Liver (tissue), 9 donors: ENCODE measurements around the gene SNRPN. TPM values are rescaled to one million over a fixed set of nuclear protein-coding genes. Genes with fewer than 3 reads are reported as not detected.

ENCODE experiments used
- DNase-seq: peaks from one replicate; pipeline ENCODE4 v3.0.0-alpha.2; 2017; ENCODE audit warnings: low spot score
- H3K27ac ChIP-seq, 2 donors: one replicate each; pipeline ENCODE4 v1.7.0; 2013; ENCODE audit warnings: inconsistent platforms in 2 of 2, low read length in 2 of 2, control low read depth in 1 of 2, low read depth in 1 of 2, mild to moderate bottlenecking in 1 of 2
- H3K27me3 ChIP-seq, 4 donors: one replicate each; pipeline versions ENCODE4 v1.6.1 to v1.7.0; 2013; ENCODE audit warnings: low read length in 3 of 4, inconsistent platforms in 1 of 4, mild to moderate bottlenecking in 1 of 4, moderate library complexity in 1 of 4; ENCODE audit not compliant: control insufficient read depth in 4 of 4, insufficient read depth in 4 of 4
- H3K36me3 ChIP-seq, 4 donors: one replicate each; pipeline versions ENCODE4 v1.6.1 to v1.7.0; 2013; ENCODE audit warnings: low read length in 3 of 4, mild to moderate bottlenecking in 3 of 4, low read depth in 1 of 4, moderate library complexity in 1 of 4; ENCODE audit not compliant: control insufficient read depth in 4 of 4, insufficient read depth in 3 of 4
- H3K4me1 ChIP-seq, 4 donors: one replicate each; pipeline versions ENCODE4 v1.6.1 to v1.7.0; 2013; ENCODE audit warnings: low read length in 3 of 4, mild to moderate bottlenecking in 3 of 4, moderate library complexity in 1 of 4; ENCODE audit not compliant: control insufficient read depth in 4 of 4, insufficient read depth in 4 of 4
- H3K4me3 ChIP-seq, 3 donors: one replicate each; pipeline versions ENCODE4 v1.6.1 to v1.7.0; 2013; ENCODE audit warnings: low read length in 3 of 3, control low read depth in 1 of 3, low read depth in 1 of 3, mild to moderate bottlenecking in 1 of 3
- H3K9ac ChIP-seq, 2 donors: one replicate each; pipeline ENCODE4 v1.7.0; 2013; ENCODE audit warnings: low read length in 2 of 2, mild to moderate bottlenecking in 2 of 2, moderate library complexity in 2 of 2, control low read depth in 1 of 2, low read depth in 1 of 2
- H3K9me3 ChIP-seq, 4 donors: one replicate each; pipeline versions ENCODE4 v1.6.1 to v1.7.0; 2013; ENCODE audit warnings: low read length in 3 of 4; ENCODE audit not compliant: control insufficient read depth in 4 of 4
- CTCF ChIP-seq: fragments of 150-350 bp; IDR thresholded peaks from 2 replicates; pipeline ENCODE4 v1.5.1; 2017; ENCODE audit warnings: improper control_type of control experiment, low read depth, low read length; ENCODE audit not compliant: missing input control
- EGR1 ChIP-seq, 2 donors: IDR thresholded peaks; 2 replicates each; pipeline ENCODE4 v1.6.1; 2016 to 2018; ENCODE audit warnings: antibody characterized with exemption in 2 of 2, low read depth in 2 of 2
- FOXA1 ChIP-seq: IDR thresholded peaks from 2 replicates; pipeline ENCODE4 v1.6.1; 2016; ENCODE audit warnings: antibody characterized with exemption
- FOXA2 ChIP-seq: IDR thresholded peaks from 2 replicates; pipeline ENCODE4 v1.6.1; 2016; ENCODE audit warnings: antibody characterized with exemption
- GABPA ChIP-seq, 2 donors: IDR thresholded peaks in 1 of 2; conservative IDR thresholded peaks in 1 of 2; 2 replicates each; pipeline ENCODE4 v1.6.1; 2016; ENCODE audit warnings: antibody characterized with exemption in 2 of 2, mild to moderate bottlenecking in 1 of 2, moderate library complexity in 1 of 2
- HNF4A ChIP-seq, 2 donors: conservative IDR thresholded peaks; 2 replicates each; pipeline ENCODE4 v1.6.1; 2016; ENCODE audit warnings: antibody characterized with exemption in 2 of 2, mild to moderate bottlenecking in 2 of 2
- HNF4G ChIP-seq: IDR thresholded peaks from 2 replicates; pipeline ENCODE4 v1.6.1; 2016; ENCODE audit warnings: antibody characterized with exemption
- JUND ChIP-seq, 2 donors: IDR thresholded peaks; 2 replicates each; pipeline ENCODE4 v1.6.1; 2016; ENCODE audit warnings: antibody characterized with exemption in 2 of 2
- MAX ChIP-seq: IDR thresholded peaks from 2 replicates; pipeline ENCODE4 v1.6.1; 2016; ENCODE audit warnings: antibody characterized with exemption
- NR2F2 ChIP-seq: IDR thresholded peaks from 2 replicates; pipeline ENCODE4 v1.6.1; 2016; ENCODE audit warnings: antibody characterized with exemption
- RAD21 ChIP-seq, 2 donors: IDR thresholded peaks; 2 replicates each; pipeline ENCODE4 v1.6.1; 2016; ENCODE audit warnings: antibody characterized with exemption in 2 of 2, mild to moderate bottlenecking in 2 of 2
- RXRA ChIP-seq, 2 donors: IDR thresholded peaks; 2 replicates each; pipeline ENCODE4 v1.6.1; 2017 to 2018; ENCODE audit warnings: antibody characterized with exemption in 2 of 2, mild to moderate bottlenecking in 1 of 2
- SP1 ChIP-seq: IDR thresholded peaks from 2 replicates; pipeline ENCODE4 v1.6.1; 2018; ENCODE audit warnings: antibody characterized with exemption, mild to moderate bottlenecking
- TAF1 ChIP-seq: conservative IDR thresholded peaks from 2 replicates; pipeline ENCODE4 v1.6.1; 2016; ENCODE audit warnings: antibody characterized with exemption, mild to moderate bottlenecking
- YY1 ChIP-seq: IDR thresholded peaks from 2 replicates; pipeline ENCODE4 v1.6.1; 2016; ENCODE audit warnings: antibody characterized with exemption, mild to moderate bottlenecking
- ZBTB33 ChIP-seq: IDR thresholded peaks from 2 replicates; pipeline ENCODE4 v1.6.1; 2016; ENCODE audit warnings: antibody characterized with exemption
- WGBS: extraction: QIAGEN DNeasy Blood & Tissue Kit; methylation state at CpG from one replicate; pipeline ENCODE4 v1.1.7; 2013; 5-methylcytosine and 5-hydroxymethylcytosine counted together
- polyA plus RNA-seq, 2 donors: library from polyadenylated mRNA; stranded (reverse) in 1 of 2; unstranded in 1 of 2; fragments of 200-250 nt in 1 of 2; fragments of >200 nt in 1 of 2; fragmentation: Nextera tagmentation in 1 of 2; extraction: Ambion mirVana in 1 of 2; gene quantifications; one replicate each; pipeline versions ENCODE4 v1.2.1 to v1.2.3, GENCODE V29; 2013 to 2015
- total RNA-seq, 2 donors: library from RNA; depleted of rRNA; stranded (reverse); fragments of >200 nt; gene quantifications; one replicate each; pipeline ENCODE4 v1.2.3, GENCODE V29; 2014
- TF ChIP-seq, protein P1 (sequence below): IDR thresholded peaks from 2 replicates; pipeline ENCODE4 v1.6.1; 2016; ENCODE audit warnings: antibody characterized with exemption, mild to moderate bottlenecking
- TF ChIP-seq, protein P2 (sequence below): IDR thresholded peaks from 2 replicates; pipeline ENCODE4 v1.6.1; 2016; ENCODE audit warnings: antibody characterized with exemption
- donor health status: healthy.
- donor health status: healthy.
- donor health status: healthy.
- donor health status: healthy.
- donor health status: healthy.

The SNRPN gene
- total RNA-seq (10 to 100 TPM; 40.2 to 90.7 TPM), polyA plus RNA-seq (10 to 100 TPM; 29.9 to 48.6 TPM)

GRCh38 chr15:24954783-24955530 lies at the start of gene SNRPN, which contains the start of gene SNURF:
Gene SNRPN (plus strand): TSS chr15:24954987. CDS start chr15:24974454, 19,467 bp downstream.
Gene SNURF (plus strand): TSS chr15:24954987. CDS start chr15:24955049, 62 bp downstream.
- Histone ChIP-seq H3K4me3 (peak within 1 kb of the TSS; percentile 52 to 93 (median 92)), H3K27ac (peak within 1 kb of the TSS; percentile 72 to 84), H3K9ac (peak within 1 kb of the TSS; percentile 65 to 84), H3K4me1 (peaks cover 0 to 13% (median 5%) of the 10 kb centered on the region in 4 donors), H3K27me3 (no peaks in the 10 kb centered on the region), H3K9me3 (no peaks in the 10 kb centered on the region), H3K36me3 (no peaks in the 10 kb centered on the region)
- peak; percentile 29 for TF ChIP-seq YY1
- TF ChIP-seq ZBTB33: no peak
- TF ChIP-seq JUND (IDR thresholded peaks at IDR 0.05): no peak
- peak; percentile 87 for TF ChIP-seq TAF1
- TF ChIP-seq, protein P1, sequence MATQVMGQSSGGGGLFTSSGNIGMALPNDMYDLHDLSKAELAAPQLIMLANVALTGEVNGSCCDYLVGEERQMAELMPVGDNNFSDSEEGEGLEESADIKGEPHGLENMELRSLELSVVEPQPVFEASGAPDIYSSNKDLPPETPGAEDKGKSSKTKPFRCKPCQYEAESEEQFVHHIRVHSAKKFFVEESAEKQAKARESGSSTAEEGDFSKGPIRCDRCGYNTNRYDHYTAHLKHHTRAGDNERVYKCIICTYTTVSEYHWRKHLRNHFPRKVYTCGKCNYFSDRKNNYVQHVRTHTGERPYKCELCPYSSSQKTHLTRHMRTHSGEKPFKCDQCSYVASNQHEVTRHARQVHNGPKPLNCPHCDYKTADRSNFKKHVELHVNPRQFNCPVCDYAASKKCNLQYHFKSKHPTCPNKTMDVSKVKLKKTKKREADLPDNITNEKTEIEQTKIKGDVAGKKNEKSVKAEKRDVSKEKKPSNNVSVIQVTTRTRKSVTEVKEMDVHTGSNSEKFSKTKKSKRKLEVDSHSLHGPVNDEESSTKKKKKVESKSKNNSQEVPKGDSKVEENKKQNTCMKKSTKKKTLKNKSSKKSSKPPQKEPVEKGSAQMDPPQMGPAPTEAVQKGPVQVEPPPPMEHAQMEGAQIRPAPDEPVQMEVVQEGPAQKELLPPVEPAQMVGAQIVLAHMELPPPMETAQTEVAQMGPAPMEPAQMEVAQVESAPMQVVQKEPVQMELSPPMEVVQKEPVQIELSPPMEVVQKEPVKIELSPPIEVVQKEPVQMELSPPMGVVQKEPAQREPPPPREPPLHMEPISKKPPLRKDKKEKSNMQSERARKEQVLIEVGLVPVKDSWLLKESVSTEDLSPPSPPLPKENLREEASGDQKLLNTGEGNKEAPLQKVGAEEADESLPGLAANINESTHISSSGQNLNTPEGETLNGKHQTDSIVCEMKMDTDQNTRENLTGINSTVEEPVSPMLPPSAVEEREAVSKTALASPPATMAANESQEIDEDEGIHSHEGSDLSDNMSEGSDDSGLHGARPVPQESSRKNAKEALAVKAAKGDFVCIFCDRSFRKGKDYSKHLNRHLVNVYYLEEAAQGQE: peak; percentile 30
- WGBS: 51% methylated on average over 47 of the region's 47 CpGs
- peak; percentile 62 for DNase-seq

GRCh38 chr15:24916305-24917009 lies 38.3 kb upstream of the SNRPN start:
- 73% methylated on average over 8 of the region's 8 CpGs for WGBS
- Histone ChIP-seq H3K9me3 (peaks cover 0 to 3% (median 0%) of the 10 kb centered on the region in 4 donors), H3K27me3 (no peaks in the 10 kb centered on the region)
- no peak for TF ChIP-seq MAX
- no peak for TF ChIP-seq YY1
- TF ChIP-seq, protein P2, sequence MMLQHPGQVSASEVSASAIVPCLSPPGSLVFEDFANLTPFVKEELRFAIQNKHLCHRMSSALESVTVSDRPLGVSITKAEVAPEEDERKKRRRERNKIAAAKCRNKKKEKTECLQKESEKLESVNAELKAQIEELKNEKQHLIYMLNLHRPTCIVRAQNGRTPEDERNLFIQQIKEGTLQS: no peak
- TF ChIP-seq HNF4A (conservative IDR thresholded peaks at IDR 0.05): no peak
- TF ChIP-seq SP1: no peak
- no peak for TF ChIP-seq CTCF
- no peak for TF ChIP-seq FOXA2
- no peak for TF ChIP-seq GABPA (IDR thresholded peaks at IDR 0.05 in 1 of 2, conservative IDR thresholded peaks at IDR 0.05 in 1 of 2)
- no peak for TF ChIP-seq JUND (IDR thresholded peaks at IDR 0.05)
- TF ChIP-seq HNF4G: no peak
- no peak for TF ChIP-seq EGR1 (IDR thresholded peaks at IDR 0.05; ENCODE audit: low read depth in 2 of 2)
- no peak for TF ChIP-seq NR2F2
- no peak for TF ChIP-seq RAD21 (IDR thresholded peaks at IDR 0.05)
- TF ChIP-seq RXRA (IDR thresholded peaks at IDR 0.05): no peak
- TF ChIP-seq ZBTB33: no peak
- TF ChIP-seq FOXA1: no peak
- TF ChIP-seq TAF1: no peak

More at GRCh38 chr15:24916305-24917009, 38.3 kb upstream of the SNRPN start:
- Histone ChIP-seq H3K4me1 (no peaks in the 10 kb centered on the region), H3K9ac (no peak overlapping the region), H3K4me3 (no peak overlapping the region), H3K27ac (no peak overlapping the region), H3K36me3 (no peaks in the 10 kb centered on the region)
- no peak for DNase-seq
